Measurements from ENCODE around the gene GSTM4. TPM values are rescaled to one million over a fixed set of nuclear protein-coding genes. Genes with fewer than 3 reads are reported as not detected.

Gene GSTM4
- total and polyA plus RNA-seq, 9 of the 15 experiments (the other 6 are each of a cell fraction or from before 2014, with no cell fraction given): 18.8 to 53.4 (median 38.8) TPM

- 0 out of 2 replicates have a peak, but pooled peaks have one; percentile 9 for TF ChIP-seq E4F1 (CRISPR knock-in tag; IDR thresholded peaks at IDR 0.05; ENCODE audit: borderline replicate concordance)
- TF ChIP-seq RAD51 (IDR thresholded peaks at IDR 0.05; ENCODE audit: borderline replicate concordance, low read depth): peak; percentile 73
- TF ChIP-seq TRIM25 (IDR thresholded peaks at IDR 0.05; ENCODE audit: borderline replicate concordance): no peak
- no peak; a peak in 1 of 4 replicates for TF ChIP-seq RCOR1 (IDR thresholded peaks at IDR 0.05; ENCODE audit: borderline replicate concordance in 1 of 2, low read depth in 2 of 2, low read length in 2 of 2)
- TF ChIP-seq HDGF (IDR thresholded peaks at IDR 0.05): no peak
- TF ChIP-seq KLF13 (tag; IDR thresholded peaks at IDR 0.05; ENCODE audit: borderline replicate concordance, low read depth): peak; percentile 35; the same call in 1 of the 2 replicates
- TF ChIP-seq TGIF2 (CRISPR knock-in tag; IDR thresholded peaks at IDR 0.05): no peak
- no peak for TF ChIP-seq HMG20A (CRISPR knock-in tag; conservative IDR thresholded peaks at IDR 0.05)
- no peak for TF ChIP-seq POLR3G (IDR thresholded peaks at IDR 0.05; ENCODE audit: extremely low read depth, insufficient read length, insufficient replicate concordance)
- TF ChIP-seq BRCA1 (IDR thresholded peaks at IDR 0.05): no peak
- TF ChIP-seq BRCA1 (CRISPR knock-in tag; IDR thresholded peaks at IDR 0.05): no peak
- peak; percentile 76 for TF ChIP-seq FOXP4 (CRISPR knock-in tag; IDR thresholded peaks at IDR 0.05; ENCODE audit: borderline replicate concordance)
- no peak; the same call in 1 of the 2 replicates for TF ChIP-seq ZBED1 (IDR thresholded peaks at IDR 0.05)
- TF ChIP-seq PTRF (tag; IDR thresholded peaks at IDR 0.05): no peak
- TF ChIP-seq YY1 (IDR thresholded peaks at IDR 0.05; ENCODE audit: borderline replicate concordance in 1 of 3, control insufficient read depth in 1 of 3, extremely low read depth in 1 of 3, insufficient read depth in 3 of 3, insufficient read length in 1 of 3, insufficient replicate concordance in 2 of 3, low read depth in 1 of 3, low read length in 2 of 3): peak in 2 of 3 experiments; percentile 88 to 92
- peak; percentile 69 for TF ChIP-seq BRD9 (IDR thresholded peaks at IDR 0.05; ENCODE audit: low read depth, partially characterized antibody)
Measured at GRCh38 chr1:109619576-109620400, 36.1 kb upstream of the GSTM4 start, which contains the start of the genes AMPD2 and GNAT2 (continued).

All from K562 (cell line).